ENCODE measurements around the gene LONP2. TPM values are rescaled to one million over a fixed set of nuclear protein-coding genes. Genes with fewer than 3 reads are reported as not detected.

LONP2 gene
- total RNA-seq, 1 experiment from 2014 or later = 41.5 TPM

GRCh38 chr16:48354877-48355855 lies 111.1 kb downstream of the LONP2 start:
- intact Hi-C loops (cut with micrococcal nuclease) = loop anchor here (5.0 kb wide), 1 partner anchor 267 kb away; no protein-coding TSS in a partner anchor
- H3K4me1 ChIP-seq (ENCODE audit: insufficient read depth, low read length) = no peaks in the 10 kb centered on the region
- DNase-seq (no peak), ATAC-seq (no peak)
- CTCF ChIA-PET = no interaction called here
- no peak overlapping the region for H2AFZ ChIP-seq (ENCODE audit: low read length)
- H3K79me2 ChIP-seq (ENCODE audit: low read length) = peaks cover 18% of the 10 kb centered on the region
- H3K27me3 ChIP-seq (ENCODE audit: low read length) = no peaks in the 10 kb centered on the region
- no peak overlapping the region for H3K4me2 ChIP-seq (ENCODE audit: low read length)
- no peak overlapping the region for H3K4me3 ChIP-seq (ENCODE audit: low read length)
- H3F3A ChIP-seq (ENCODE audit: low read length, unreplicated experiment) = no peaks in the 10 kb centered on the region
- no peak overlapping the region for H3K9ac ChIP-seq (ENCODE audit: low read length)
- no peaks in the 10 kb centered on the region for H3K9me3 ChIP-seq (ENCODE audit: low read length)
- no peak overlapping the region for H3K27ac ChIP-seq (ENCODE audit: low read length)
- TF ChIP-seq CTCF (conservative IDR thresholded peaks at IDR 0.05; ENCODE audit: low read depth, low read length) (no peak), EZH2 (IDR thresholded peaks at IDR 0.05; ENCODE audit: low read length, unreplicated experiment) (no peak), EZH2phosphoT487 (IDR thresholded peaks at IDR 0.05; ENCODE audit: borderline replicate concordance, low read length) (no peak)
- BruUV-seq (replicated peaks) = no TSS peak
- peaks cover 3% of the 10 kb centered on the region for H3K36me3 ChIP-seq (ENCODE audit: low read depth, low read length)
- POLR2A ChIA-PET (ENCODE audit: unreplicated experiment) = interaction anchor here (0.7 kb wide), 1 partner anchor 605 kb away, joined by 4 read pairs; no protein-coding TSS in a partner anchor
- no peaks in the 10 kb centered on the region for H3K9me2 ChIP-seq (replicated peaks; ENCODE audit: low read length)
- no peaks in the 10 kb centered on the region for H4K20me1 ChIP-seq (ENCODE audit: low read length)

- no peak for TF ChIP-seq EZH2phosphoT487 (IDR thresholded peaks at IDR 0.05; ENCODE audit: borderline replicate concordance, low read length)
- TF ChIP-seq EZH2 (IDR thresholded peaks at IDR 0.05; ENCODE audit: low read length, unreplicated experiment) = no peak
- TF ChIP-seq CTCF (conservative IDR thresholded peaks at IDR 0.05; ENCODE audit: low read depth, low read length) = no peak
- Histone ChIP-seq H2AFZ (ENCODE audit: low read length) (no peak overlapping the region), H4K20me1 (ENCODE audit: low read length) (no peaks in the 10 kb centered on the region), H3K9me3 (ENCODE audit: low read length) (no peaks in the 10 kb centered on the region), H3K36me3 (ENCODE audit: low read depth, low read length) (peaks cover 8% of the 10 kb centered on the region), H3K9ac (ENCODE audit: low read length) (no peak overlapping the region), H3K27ac (ENCODE audit: low read length) (no peak overlapping the region), H3K4me3 (ENCODE audit: low read length) (no peak overlapping the region), H3K4me1 (ENCODE audit: insufficient read depth, low read length) (no peaks in the 10 kb centered on the region), H3K9me2 (replicated peaks; ENCODE audit: low read length) (no peaks in the 10 kb centered on the region), H3F3A (ENCODE audit: low read length, unreplicated experiment) (no peaks in the 10 kb centered on the region), H3K79me2 (ENCODE audit: low read length) (peaks cover 34% of the 10 kb centered on the region), H3K4me2 (ENCODE audit: low read length) (no peak overlapping the region), H3K27me3 (ENCODE audit: low read length) (no peaks in the 10 kb centered on the region)
- DNase-seq = no peak
- no TSS peak for BruUV-seq (replicated peaks)
- intact Hi-C loops (cut with micrococcal nuclease) = no loop called here
- no peak for ATAC-seq
- ChIA-PET POLR2A (ENCODE audit: unreplicated experiment) (no interaction called here), CTCF (no interaction called here)
Observed at GRCh38 chr16:48356633-48357376, 112.7 kb downstream of the LONP2 start.
